Medulla oblongata (tissue), 1 donor: ENCODE data around the gene ZFHX3.

Experiments
- DNase-seq: peaks from one replicate; pipeline ENCODE4 v3.0.0-alpha.2; 2015; ENCODE audit errors: extremely low spot score

Gene ZFHX3

DNA sequence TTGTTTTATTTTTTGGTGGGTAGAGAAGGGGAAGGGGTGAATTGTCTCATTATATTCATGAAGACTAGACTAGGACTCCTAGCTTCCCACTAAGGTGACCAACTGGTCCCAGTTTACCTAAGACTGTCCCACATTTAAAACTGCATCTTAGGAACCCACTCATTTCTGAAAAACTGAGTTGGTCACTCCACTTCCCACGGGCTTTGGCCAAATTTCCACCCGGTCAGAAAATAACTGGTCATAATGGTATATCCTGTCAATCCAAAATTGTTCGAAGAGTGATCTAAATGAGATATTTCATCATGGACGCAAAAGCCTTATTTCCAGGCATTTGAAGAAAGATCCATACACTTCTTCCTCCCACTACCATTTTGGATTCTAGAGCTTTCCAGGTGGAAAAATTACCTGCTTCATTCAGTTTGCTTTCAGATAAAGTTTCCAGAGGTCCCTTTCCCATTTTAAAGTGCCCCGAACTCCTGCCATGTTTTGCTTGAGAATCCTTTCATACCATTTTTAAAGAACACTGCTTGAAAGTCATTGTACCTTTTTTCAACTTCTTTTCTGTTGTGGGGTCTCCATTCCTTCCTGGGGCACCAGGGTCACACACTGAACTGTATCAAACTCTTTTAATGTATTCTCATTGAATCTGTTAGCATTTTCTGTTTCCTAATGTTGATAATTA is 21.8 kb upstream of the ZFHX3 start:
- DNase-seq = no peak

DNA sequence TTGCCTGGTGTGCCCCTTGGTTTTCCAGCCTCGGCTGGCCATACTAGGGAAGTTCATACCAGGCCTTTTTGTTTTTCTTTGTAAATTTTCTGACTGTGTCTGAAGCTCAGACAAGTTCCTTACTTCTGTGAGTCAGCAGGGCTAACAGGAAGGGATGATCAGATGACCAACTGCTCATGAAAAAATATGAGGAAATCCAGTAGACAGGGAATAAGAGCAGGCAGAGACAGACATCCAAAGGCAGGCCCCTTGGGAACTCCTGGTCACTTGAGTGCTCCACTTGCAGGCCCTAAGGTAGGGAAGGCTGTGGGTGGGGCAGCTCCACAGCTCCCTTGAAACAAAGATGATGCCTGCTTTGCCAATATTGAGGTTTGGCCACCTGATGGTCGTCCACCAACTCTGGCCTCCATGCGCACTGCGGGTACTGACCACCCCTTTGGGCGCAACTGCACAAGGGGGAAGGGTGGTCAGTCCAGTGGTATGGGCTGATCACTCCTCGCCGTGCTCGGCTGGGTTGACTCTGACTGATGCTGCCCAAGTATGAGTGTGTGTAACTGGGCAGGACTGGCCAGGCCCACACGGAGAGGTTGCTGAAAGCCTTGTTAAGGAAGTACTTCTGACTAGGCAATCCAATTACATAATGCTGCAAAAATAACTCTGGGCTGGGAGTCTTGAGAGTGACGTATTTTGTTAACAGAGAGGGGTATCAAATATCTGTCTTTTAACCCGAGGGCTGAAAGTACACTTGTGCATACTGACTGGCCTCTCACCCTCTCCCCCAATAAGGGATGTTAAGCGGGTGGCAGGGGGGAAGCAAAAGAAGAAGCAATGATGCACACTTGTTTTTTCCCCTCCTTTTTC is 20.8 kb upstream of the ZFHX3 start:
- peak; percentile 81 for DNase-seq

DNA sequence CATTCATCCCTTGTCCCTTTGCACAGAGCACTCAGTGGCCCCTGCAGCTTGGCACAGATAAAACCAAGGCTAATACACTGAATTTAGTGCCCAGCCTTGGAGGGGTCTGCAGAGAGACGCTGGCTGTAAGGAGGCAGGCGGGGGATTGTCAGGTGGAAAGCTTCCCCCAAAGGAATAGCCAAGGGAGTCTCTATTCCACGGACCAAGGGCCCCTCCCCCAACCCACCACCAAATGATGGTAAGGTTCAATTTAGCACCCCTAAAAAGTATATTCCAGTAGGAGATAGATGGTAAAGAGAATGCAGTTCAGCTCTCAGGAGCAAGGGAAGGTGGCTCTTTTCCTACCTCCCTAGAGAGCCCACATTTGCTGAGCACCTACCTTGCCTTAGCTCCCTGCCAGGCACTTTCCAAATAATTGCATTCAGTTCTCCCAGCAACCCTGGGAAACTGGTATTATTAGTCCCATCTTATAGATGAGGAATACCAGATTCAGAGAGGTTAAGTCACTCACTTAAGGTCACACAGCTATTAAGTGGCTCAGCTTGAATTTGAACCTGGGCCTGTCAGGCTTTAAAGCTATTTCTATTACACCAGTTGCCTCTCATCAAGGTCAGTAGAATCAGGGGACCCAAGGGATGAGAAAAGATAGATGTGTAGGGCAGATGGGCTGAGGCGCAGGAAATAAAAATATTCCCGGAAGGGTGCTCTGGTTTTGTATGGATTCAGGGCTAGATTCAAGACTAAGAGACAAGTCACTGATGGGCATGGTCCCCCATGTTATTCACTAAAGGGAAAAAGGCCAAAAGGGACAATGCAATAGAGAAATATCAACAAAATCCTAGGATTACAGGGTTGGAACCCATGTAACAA is 20.0 kb upstream of the ZFHX3 start:
- DNase-seq = no peak

DNA sequence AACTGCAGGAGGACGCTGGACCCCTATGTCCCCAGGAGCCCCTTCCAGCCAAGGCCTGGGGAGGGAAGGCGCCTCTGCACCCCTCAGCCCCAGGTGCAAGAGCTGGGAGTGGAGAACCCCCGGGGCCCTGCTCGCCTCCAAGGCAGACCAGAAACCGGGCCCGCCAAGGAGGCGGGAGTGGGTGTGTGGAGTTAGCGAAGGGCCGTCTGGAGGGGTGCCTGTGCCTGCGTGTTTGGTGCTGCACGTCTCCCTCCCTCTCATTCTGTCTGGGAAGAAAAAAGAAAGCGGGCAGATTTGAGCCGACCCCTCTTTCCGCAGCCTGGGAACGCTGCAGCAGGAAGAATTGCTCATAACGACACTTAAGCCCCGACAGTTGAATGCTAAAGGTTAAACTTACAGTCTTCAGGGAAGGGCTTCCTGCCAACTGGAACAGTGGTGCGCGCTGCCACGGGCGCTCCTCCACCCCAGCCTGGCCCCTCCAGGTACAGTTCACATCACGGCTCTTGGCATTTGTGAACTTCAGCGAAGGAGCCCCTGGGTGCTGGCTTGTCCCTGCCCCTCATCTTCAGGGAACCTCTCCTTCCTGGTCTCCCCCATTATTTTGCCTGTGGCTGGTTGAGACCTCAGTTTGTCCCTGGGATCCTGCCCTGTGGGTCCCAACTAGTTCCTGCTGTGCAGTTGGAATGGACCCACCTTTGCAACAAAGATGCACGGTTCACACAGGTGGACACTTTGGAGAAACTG is 19.2 kb upstream of the ZFHX3 start:
- DNase-seq = no peak

DNA sequence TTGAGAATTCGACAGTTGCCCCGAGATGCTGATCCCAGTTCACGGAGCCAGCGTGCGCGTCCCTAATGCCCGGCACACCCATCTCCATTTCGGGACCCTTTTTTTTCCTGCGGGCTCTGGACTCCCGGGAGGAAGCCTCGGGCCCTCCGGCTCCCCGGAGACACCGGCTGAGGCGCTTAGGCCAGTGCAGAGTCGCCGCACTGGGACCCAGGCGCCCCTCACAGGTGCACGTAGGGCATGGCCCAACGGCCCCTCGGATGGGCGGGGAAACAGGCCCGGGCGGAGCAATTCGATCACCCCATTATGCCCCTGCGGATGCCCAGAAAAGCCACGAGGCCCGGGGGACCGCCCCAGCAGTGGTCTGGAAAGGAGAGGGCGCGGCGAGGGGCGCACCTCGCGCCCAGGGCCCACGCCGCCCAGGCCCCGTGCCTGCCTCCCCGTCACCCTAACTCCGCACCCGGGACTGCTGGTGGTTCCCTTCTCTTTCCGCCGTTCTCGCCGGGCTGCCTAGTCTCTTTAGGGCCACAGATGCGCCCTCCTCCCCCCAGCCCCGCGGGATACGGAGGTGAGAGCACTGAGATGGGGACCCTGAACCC is 18.5 kb upstream of the ZFHX3 start:
- DNase-seq = peak; percentile 25

DNA sequence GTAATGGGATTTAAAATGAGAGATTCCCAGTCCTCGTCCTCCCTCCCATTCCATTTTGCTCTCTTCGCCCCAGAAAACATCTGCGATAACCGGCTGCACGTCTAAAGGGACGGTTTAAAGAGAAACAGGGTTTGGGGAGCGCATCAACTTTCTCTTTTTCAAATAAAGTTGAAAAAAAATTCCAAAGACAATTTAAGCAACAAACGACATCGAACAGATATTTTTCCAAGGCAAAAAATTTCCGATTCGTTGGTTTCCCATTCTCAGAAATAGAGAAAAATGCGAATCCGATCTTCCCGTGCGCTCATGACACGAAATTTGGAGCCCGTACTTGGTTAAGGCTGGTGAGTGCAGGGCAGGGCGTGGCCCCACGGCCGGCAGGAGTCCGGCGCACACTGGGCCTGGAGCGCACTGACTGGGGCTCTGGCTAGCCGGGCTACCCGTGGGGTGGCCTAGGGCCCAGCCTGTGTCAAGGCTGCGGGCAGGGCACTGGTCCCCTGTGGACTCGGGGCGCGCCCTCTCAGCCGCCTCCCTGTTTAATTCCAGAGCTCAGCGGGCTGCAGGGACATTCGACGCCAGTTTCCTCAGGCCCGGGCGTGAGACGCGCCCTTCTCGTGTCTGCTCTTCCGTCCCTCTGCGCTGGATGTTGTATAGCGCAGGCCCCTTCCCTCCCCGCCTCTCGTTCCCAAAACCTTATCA is 17.9 kb upstream of the ZFHX3 start:
- DNase-seq = no peak

DNA sequence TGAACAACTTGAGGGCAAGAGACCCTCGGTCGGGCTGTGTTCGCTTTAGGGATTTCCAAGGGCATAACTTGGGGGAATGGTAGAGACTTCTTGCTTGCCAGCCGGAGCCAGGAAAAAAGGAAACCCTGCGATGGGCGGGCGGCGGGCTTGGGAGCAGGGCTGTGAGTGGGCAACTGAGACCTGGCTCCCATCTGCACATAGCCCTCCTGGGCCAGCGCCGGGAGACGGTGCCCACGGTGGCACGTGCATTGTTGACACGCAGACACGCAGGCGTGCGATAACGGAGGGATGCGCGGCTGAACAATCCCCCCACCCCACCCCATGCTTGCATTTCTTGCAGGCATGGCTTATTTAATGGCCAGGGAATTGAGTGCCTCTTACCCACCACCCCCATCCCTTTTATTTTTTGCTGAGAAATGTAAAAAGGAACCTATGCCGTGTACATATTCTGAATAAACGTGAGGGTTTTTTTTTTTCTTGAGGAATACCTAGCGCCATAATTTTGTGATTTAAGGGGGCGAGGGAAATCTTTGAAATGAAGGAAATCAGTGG is 17.1 kb upstream of the ZFHX3 start:
- no peak for DNase-seq

DNA sequence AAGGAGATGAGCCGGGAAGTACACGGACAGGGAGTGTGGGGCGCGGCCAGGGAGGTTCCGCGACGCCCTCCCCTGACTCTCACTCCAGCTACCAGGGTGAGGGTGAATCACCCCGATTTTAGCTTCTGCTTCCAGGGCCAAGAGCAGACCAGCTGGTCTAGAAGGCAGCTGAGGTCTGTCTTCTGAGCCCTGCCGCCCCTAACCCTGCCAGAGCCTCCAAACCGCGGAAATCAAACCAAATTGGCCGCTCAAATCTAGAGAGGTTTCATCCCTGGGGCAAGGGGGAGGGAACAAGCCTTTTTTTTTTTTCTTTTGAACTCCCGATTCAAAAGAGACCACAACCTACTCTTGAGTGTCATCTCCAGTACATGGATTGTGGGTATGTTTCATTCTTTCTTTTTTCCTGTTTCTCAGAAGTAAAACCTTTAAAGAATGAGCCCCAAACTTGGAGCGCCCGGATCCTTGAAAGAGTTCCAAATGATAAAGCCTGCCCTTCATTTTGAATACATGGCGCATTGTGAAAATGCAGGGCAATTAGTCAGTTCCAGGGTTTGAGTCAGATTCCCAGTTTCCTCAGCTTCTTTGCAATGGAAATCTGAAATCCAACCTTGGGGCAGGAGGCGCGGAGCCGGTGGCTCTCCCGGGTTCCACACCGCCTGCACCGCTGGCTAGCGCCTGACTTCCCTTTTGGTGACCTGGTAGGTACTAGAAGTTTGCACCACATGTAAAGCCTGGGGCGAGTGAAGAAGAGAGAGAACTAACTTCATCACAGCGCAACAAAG is 16.5 kb upstream of the ZFHX3 start:
- peak; percentile 34 for DNase-seq

DNA sequence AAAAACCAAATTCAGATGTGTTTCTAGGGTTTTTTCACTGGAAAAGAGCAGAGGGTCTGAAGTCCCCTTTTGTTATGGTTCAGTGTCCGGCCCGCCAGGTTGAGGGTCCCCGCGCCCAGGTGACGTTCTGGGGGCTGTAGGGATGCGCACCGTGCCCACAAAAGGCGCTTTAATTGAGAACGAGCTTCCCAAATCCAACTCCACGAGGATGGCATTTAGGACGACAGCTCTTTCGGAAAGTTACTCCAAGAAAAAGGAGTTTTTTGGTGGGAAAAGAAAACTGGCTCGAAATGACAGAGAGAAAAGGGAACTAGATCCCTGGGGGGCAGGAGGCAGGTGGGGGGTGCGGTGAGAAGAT is 15.9 kb upstream of the ZFHX3 start:
- DNase-seq = no peak

DNA sequence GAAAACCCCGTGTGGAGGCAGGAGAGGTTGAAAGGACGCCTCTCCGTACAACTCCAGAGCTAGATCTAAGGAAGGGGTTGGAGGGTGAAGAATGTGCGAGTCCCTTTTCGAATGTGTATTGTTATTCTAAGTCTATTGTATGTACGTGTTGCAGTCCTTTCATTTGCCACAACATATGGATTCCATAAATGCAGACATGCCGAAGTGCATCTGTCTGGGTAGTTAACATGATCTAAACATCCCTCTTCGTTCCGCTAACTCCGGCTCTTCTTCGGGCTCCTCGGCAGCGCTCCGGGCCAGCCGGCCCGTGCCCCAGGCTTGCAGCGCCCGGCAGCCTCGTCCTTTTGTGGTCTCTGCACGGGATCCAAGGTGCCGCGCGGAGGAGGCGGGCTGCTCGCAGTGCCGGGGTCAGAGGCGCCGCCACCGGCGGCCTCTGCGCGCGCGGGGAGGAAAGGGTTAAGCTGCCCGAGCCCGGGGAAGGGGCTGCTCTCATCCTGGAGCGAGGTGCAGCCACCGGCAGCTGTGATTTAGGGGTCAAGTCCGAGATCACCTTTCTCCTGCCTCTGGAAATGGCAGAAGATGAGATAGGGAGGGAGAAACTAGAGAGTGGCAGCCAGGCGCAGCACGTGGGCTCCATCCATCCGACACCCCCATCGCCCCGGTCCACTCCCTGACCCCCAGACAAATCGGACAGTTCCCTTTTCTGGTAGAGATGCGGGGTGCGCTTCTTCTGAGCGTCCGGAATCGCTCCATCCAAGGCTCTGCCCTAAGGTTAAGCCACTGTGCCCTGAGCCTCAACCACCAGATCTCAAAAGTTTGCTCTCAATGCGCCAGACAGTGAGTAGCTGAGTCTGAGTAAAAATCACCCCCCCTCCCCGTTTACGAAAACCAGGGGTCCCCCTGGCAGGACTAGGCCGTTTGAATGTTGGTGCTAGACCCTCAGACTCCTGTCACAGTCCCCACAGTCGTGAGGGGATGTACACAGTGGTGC is 15.1 kb upstream of the ZFHX3 start:
- peak; percentile 38 for DNase-seq

DNA sequence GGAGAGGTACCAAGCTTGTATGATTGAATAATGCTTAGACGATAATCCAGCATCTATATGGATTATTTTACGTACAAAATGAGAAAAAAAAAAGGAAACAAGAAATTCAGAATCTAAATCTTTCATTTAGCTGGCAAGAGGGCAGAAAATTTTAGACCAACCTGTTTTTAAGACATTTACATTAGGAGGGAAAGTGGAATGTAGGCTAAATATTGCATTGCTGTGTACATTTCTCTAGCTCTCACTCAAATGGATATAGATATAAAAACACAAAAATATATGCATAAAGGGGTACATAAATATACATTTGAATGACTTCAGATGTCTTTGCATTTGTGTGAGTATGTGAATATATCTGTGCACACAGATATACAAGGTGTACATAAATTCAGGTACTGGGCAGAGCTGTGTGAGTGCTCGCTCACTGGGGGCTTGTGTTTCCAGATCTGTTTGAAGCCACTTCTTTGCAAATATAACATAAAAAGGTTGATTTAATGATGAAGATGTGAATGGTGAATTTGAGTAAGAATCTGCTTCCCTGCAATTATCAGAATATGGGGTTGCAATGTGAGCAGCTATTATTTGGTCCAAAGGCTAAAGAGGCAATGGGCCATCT is 14.2 kb upstream of the ZFHX3 start:
- no peak for DNase-seq

DNA sequence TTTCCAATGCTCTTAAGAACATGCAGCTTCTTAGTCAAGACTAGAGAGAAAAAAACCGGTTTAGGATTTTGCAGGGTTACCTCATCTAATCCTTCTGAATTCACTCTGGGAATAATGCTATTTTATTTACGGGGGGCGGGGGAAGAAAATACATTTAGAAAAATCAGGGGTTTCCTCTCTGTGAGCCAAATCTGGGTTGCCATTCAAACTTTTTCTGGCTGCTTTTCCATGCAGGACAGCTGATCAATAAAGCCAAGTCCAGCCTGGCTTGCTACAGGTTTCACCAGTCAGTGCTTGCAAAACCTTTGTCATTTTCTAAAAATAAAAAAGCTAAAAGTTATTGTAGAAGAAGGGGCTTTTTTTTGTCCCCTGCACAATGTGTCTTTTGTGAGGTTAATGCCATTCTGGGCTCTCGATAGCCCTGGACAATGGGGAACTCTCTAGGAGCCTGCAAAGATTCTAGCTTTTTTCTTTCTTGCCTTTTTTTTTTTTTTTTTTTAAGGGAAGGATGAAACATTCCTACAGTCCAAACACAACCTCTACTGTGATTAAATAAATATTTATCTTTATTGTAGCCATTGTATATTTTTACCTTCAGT is 13.1 kb upstream of the ZFHX3 start:
- no peak for DNase-seq

DNA sequence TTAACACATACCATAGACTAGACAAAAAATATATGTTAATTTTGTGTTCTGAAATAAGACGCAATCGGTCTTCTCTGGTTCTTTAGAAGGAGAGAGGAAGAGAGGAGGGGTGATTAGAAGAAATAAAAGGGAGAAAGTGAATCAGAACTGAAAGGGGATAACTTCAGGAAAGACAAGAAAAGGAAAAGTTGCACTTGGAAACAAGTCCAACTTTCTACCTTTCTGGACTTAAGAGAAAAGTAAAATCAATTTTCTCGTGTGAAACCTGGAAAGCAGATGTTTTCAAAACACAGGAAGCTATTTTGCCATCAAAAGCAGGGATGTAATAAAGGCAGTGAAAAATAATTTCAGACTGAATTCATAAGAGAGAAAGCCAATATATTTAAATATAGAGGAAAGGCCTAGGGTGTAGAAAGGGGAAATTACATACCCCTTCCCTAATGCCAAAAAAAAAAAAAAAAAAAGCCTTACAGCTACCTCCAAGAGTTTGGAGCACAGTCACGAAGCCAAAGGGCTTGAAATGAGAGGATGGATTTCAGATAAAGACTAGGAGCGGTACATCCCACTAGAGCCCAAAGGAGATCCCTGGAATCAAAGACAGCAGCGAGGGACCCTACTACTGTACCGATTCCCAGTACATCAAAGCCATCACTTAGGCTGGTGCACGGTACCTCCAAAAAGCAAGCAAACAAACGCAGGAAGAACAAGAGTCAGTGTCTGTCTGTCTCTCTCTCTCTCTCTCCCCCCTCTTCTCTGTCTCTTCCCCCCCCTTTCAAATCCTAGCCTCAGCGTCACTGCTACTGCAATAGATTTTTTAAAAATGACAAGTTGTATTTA is 12.1 kb upstream of the ZFHX3 start:
- no peak for DNase-seq

DNA sequence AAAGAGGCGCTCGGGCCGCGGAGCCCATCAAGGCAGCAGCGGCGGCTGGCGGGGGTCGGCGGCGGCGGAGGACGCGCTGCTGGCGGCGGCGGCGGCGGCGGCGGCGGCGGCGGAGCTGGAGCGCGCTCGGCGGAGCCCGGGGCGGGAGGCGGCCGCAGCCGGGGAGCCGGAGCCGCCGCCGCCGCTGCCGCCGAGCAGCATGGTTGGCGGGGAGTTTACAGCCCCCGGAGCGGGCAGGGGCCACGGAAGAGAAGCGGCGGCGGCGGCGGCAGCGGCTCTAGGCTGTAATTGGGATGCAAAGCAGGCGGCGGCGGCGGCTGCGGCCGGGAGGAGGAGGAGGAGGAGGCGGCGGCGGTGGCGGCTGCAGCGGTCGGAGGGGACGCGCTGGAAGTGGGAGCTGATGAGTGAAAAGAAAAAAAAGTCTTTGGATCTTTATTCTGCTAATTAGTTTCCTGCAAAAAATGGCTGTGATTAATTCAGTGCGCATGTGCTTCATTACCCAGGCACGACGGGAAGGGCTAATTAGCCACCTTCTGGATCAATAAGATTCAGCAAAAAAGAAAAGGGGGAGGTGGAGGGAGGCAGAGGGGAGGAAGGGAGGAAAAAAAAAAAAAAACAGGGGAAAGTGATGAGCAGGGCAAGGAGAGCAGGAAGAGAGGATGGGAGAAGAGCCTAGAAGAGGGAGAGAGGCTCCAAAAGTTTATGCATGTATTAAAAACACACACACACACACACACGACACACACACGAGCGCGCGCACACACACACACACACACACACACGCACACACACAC is 10.9 kb upstream of the ZFHX3 start:
- no peak for DNase-seq

DNA sequence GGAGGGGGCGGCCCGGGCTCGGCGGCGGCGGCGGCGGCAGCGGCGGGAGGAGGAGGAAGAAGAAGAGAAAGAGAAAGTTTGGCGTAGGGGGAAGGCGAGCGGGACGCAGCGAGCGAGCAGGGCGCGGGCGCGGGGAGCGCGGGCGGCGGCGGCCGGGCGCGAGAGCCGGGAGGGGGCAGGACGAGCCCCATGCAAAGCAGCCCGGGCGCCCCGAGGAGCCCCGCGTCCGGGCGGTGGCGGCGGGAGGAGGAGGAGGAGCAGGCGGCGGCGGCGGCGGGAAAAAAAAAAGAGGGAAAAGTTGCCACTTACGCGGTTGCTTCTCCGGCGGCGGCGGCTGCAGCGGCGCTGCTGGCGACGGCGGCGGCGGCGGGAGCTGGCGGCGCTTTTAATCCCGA is 10.3 kb upstream of the ZFHX3 start:
- DNase-seq = no peak
